ENCODE data around the gene CAPN8.
"Not testable (repeated sequence)": the region's sequence is repeated elsewhere in the genome, so short reads cannot be mapped to it uniquely, and the experiment has no call there.

Gene CAPN8

GRCh38 chr1:223525957-223526356 lies 139.5 kb downstream of the CAPN8 start:
- DNase-seq (ENCODE audit: low read depth in 2 of 2) = no peak

- no peak for DNase-seq (ENCODE audit: low read depth in 2 of 2)
These were observed 140.0 kb downstream of the CAPN8 start for GRCh38 chr1:223525546-223525945.

- DNase-seq (ENCODE audit: low read depth in 2 of 2) = no peak
These were observed 140.5 kb downstream of the CAPN8 start for GRCh38 chr1:223524930-223525451.

- no peak for DNase-seq (ENCODE audit: low read depth in 2 of 2)
These were observed 144.4 kb downstream of the CAPN8 start for GRCh38 chr1:223521150-223521549.

- DNase-seq (ENCODE audit: low read depth in 2 of 2) = no peak
These were observed 145.3 kb downstream of the CAPN8 start for GRCh38 chr1:223520200-223520599.

GRCh38 chr1:223519116-223519515 lies 146.4 kb downstream of the CAPN8 start:
- no peak for DNase-seq (ENCODE audit: low read depth in 2 of 2)

- not testable (repeated sequence) for DNase-seq (ENCODE audit: low read depth in 2 of 2)
These were observed 146.9 kb downstream of the CAPN8 start for GRCh38 chr1:223518553-223518952.

GRCh38 chr1:223515926-223516325 lies 149.6 kb downstream of the CAPN8 start:
- DNase-seq (ENCODE audit: low read depth in 2 of 2) = no peak

GRCh38 chr1:223515421-223515820 lies 150.1 kb downstream of the CAPN8 start:
- peak in 1 of 2 donors; percentile 6 for DNase-seq (ENCODE audit: low read depth in 2 of 2)

GRCh38 chr1:223514644-223515043 lies 150.9 kb downstream of the CAPN8 start:
- no peak for DNase-seq (ENCODE audit: low read depth in 2 of 2)

- DNase-seq (ENCODE audit: low read depth in 2 of 2) = no peak
These were observed 152.2 kb downstream of the CAPN8 start for GRCh38 chr1:223513309-223513708.

GRCh38 chr1:223512057-223512456 lies 153.4 kb downstream of the CAPN8 start:
- no peak for DNase-seq (ENCODE audit: low read depth in 2 of 2)

- DNase-seq (ENCODE audit: low read depth in 2 of 2) = no peak
These were observed 156.7 kb downstream of the CAPN8 start for GRCh38 chr1:223508796-223509195.

- no peak for DNase-seq (ENCODE audit: low read depth in 2 of 2)
These were observed 160.8 kb downstream of the CAPN8 start for GRCh38 chr1:223504741-223505140.

GRCh38 chr1:223503348-223503747 lies 162.2 kb downstream of the CAPN8 start:
- DNase-seq (ENCODE audit: low read depth in 2 of 2) = no peak

- DNase-seq (ENCODE audit: low read depth in 2 of 2) = peak; percentile 16 to 21
These were observed 164.7 kb downstream of the CAPN8 start for GRCh38 chr1:223500560-223501425.

GRCh38 chr1:223496883-223497282 lies 168.6 kb downstream of the CAPN8 start:
- no peak for DNase-seq (ENCODE audit: low read depth in 2 of 2)

- DNase-seq (ENCODE audit: low read depth in 2 of 2) = no peak
These were observed 170.4 kb downstream of the CAPN8 start for GRCh38 chr1:223494926-223495645.

- DNase-seq (ENCODE audit: low read depth in 2 of 2) = no peak
These were observed 173.5 kb downstream of the CAPN8 start for GRCh38 chr1:223492044-223492443.
